HepG2 (cell line): ENCODE results near the gene EPHA2. TPM values are rescaled to one million over a fixed set of nuclear protein-coding genes. Genes with fewer than 3 reads are reported as not detected.
A peak's percentile ranks its signal among the peaks of the same experiment; 100 is the strongest.

Source experiments
- ATAC-seq: fragments of 200-7000 bp; cut with Tn5 transposase; 3 replicates; pipeline ENCODE4 v1.9.1; 2020; ENCODE audit warnings: mild to moderate bottlenecking, moderate library complexity
- BruUV-seq: library from RNA; stranded (reverse); fragments of 400-500 nt; replicated peaks from 2 replicates; lab custom pipeline; 2021; lab: Mats Ljungman, UMichigan
- CTCF ChIA-PET: fragments of 300-600 bp; formaldehyde crosslinking; extraction: SDS; loops from one replicate; lab custom pipeline; 2021; ENCODE audit warnings: low total read pairs, inconsistent platforms, low intra/inter-chr PET ratio; lab: Yijun Ruan, JAX
- POLR2A ChIA-PET: fragments of 350-600 bp; sonication (Branson Sonifier 250); formaldehyde crosslinking; loops from one replicate; lab custom pipeline; 2020; ENCODE audit warnings: antibody characterized with exemption, inconsistent platforms; lab: Yijun Ruan, JAX
- DNase-seq: peaks from one replicate; pipeline ENCODE4 v3.0.0-alpha.2; 2015; ENCODE audit warnings: low spot score
- FAIRE-seq: peaks from 3 replicates; lab custom pipeline; 2011; peaks lifted over from hg19 to GRCh38; lab: Jason Lieb, UNC
- H2AFZ ChIP-seq: one replicate; pipeline ENCODE4 v1.6.1; 2011; ENCODE audit warnings: low read length, inconsistent platforms
- H3K27ac ChIP-seq: fragments of 300-600 bp; 3 replicates; pipeline ENCODE4 v1.8.0; 2011; ENCODE audit warnings: mixed run types, mild to moderate bottlenecking, mixed read lengths, low read length, inconsistent platforms; ENCODE audit not compliant: insufficient read depth; ENCODE audit errors: extremely low read length
- H3K27me3 ChIP-seq, 2 experiments: fragments of 200-600 bp in 1 of 2; 2 replicates in 1 of 2; 3 replicates in 1 of 2; pipeline versions ENCODE4 v1.6.0 to v1.8.0; 2011; ENCODE audit warnings: low read length in 2 of 2, mild to moderate bottlenecking in 2 of 2, moderate library complexity in 2 of 2, inconsistent platforms in 1 of 2; ENCODE audit not compliant: insufficient read depth in 2 of 2, control insufficient read depth in 1 of 2
- H3K36me3 ChIP-seq, 2 experiments: fragments of 200-600 bp in 1 of 2; replicated peaks in 1 of 2; 2 replicates in 1 of 2; 3 replicates in 1 of 2; pipeline versions ENCODE4 v1.5.1 to v1.8.0; 2011; ENCODE audit warnings: low read length in 2 of 2, inconsistent platforms in 1 of 2; ENCODE audit not compliant: insufficient read depth in 2 of 2, control insufficient read depth in 1 of 2
- H3K4me1 ChIP-seq: 2 replicates; pipeline ENCODE4 v1.5.1; 2012; ENCODE audit warnings: low read length, inconsistent platforms; ENCODE audit not compliant: insufficient read depth
- H3K4me2 ChIP-seq: 2 replicates; pipeline ENCODE4 v1.6.0; 2011; ENCODE audit warnings: low read depth, low read length, inconsistent platforms
- H3K4me3 ChIP-seq, 3 experiments: fragments of 200-600 bp in 1 of 3; sonication (generic), shearing (Covaris generic) in 1 of 3; replicated peaks in 1 of 3; 2 replicates each; pipeline ENCODE4 v1.5.1; 2011 to 2016; ENCODE audit warnings: low read length in 3 of 3, inconsistent platforms in 2 of 3, low read depth in 2 of 3, mild to moderate bottlenecking in 2 of 3, control low read depth in 1 of 3, mixed read lengths in 1 of 3; ENCODE audit not compliant: insufficient read depth in 1 of 3
- H3K79me2 ChIP-seq: one replicate; pipeline ENCODE4 v1.6.1; 2011; ENCODE audit warnings: low read length, inconsistent platforms; ENCODE audit not compliant: insufficient read depth
- H3K9ac ChIP-seq: 2 replicates; pipeline ENCODE4 v1.6.0; 2011; ENCODE audit warnings: mild to moderate bottlenecking, low read depth, low read length, inconsistent platforms; ENCODE audit not compliant: insufficient read depth
- H3K9me3 ChIP-seq: 2 replicates; pipeline ENCODE4 v1.5.1; 2012; ENCODE audit warnings: mild to moderate bottlenecking, low read length
- H4K20me1 ChIP-seq: 2 replicates; pipeline ENCODE4 v1.6.0; 2011; ENCODE audit warnings: inconsistent platforms, mild to moderate bottlenecking, low read length, moderate library complexity; ENCODE audit not compliant: insufficient read depth
- CBX1 ChIP-seq: IDR thresholded peaks from one replicate; pipeline ENCODE4 v1.6.1; 2016; ENCODE audit warnings: antibody characterized with exemption, low read depth
- DPF2 ChIP-seq: sonication (generic); formaldehyde crosslinking; IDR thresholded peaks from 2 replicates; pipeline ENCODE4 v1.4.0; 2020; ENCODE audit warnings: mild to moderate bottlenecking, low read depth, missing genetic modification reagents, borderline replicate concordance
- EED ChIP-seq: sonication (generic); formaldehyde crosslinking; IDR thresholded peaks from 2 replicates; pipeline ENCODE4 v1.5.0; 2020; ENCODE audit warnings: mild to moderate bottlenecking, missing genetic modification reagents
- HNRNPK ChIP-seq: fragments of 200-400 bp; formaldehyde crosslinking; IDR thresholded peaks from 2 replicates; pipeline ENCODE4 v1.6.1; 2018; ENCODE audit warnings: low read length, low read depth, moderate library complexity, mild to moderate bottlenecking; ENCODE audit not compliant: poor library complexity, severe bottlenecking
- KLF15 ChIP-seq: sonication (generic); formaldehyde crosslinking; IDR thresholded peaks from 2 replicates; pipeline ENCODE4 v1.8.1; 2023; ENCODE audit warnings: borderline replicate concordance, mild to moderate bottlenecking, inconsistent platforms, missing genetic modification reagents, mixed read lengths
- MEF2D ChIP-seq: sonication (generic); formaldehyde crosslinking; IDR thresholded peaks from 2 replicates; pipeline ENCODE4 v1.5.1; 2020; ENCODE audit warnings: mild to moderate bottlenecking, missing genetic modification reagents
- RBM39 ChIP-seq: fragments of 200-400 bp; formaldehyde crosslinking; IDR thresholded peaks from one replicate; pipeline ENCODE4 v1.6.1; 2018; ENCODE audit warnings: antibody characterized with exemption, mild to moderate bottlenecking, low read depth, low read length; ENCODE audit not compliant: poor library complexity, severe bottlenecking
- YEATS4 ChIP-seq: sonication (generic); formaldehyde crosslinking; IDR thresholded peaks from 2 replicates; pipeline ENCODE4 v1.4.0; 2020; ENCODE audit warnings: missing genetic modification reagents, borderline replicate concordance
- ZNF121 ChIP-seq: sonication (generic); formaldehyde crosslinking; IDR thresholded peaks from 2 replicates; pipeline ENCODE4 v1.5.0; 2020; ENCODE audit warnings: mild to moderate bottlenecking, missing genetic modification reagents
- ZNF652 ChIP-seq: IDR thresholded peaks from 2 replicates; pipeline ENCODE4 v1.6.1; 2016; ENCODE audit warnings: low read depth, borderline replicate concordance
- ZNF703 ChIP-seq: sonication (generic); formaldehyde crosslinking; IDR thresholded peaks from 2 replicates; pipeline ENCODE4 v1.5.1; 2020; ENCODE audit warnings: missing genetic modification reagents, mild to moderate bottlenecking, moderate library complexity, borderline replicate concordance
- ZNF737 ChIP-seq: sonication (generic); formaldehyde crosslinking; IDR thresholded peaks from 2 replicates; pipeline ENCODE4 v1.5.0; 2020; ENCODE audit warnings: missing genetic modification reagents, mild to moderate bottlenecking, borderline replicate concordance
- WGBS: methylation state at CpG from one replicate; pipeline ENCODE4 v1.1.6; 2017; ENCODE audit warnings: low lambda C conversion rate; 5-methylcytosine and 5-hydroxymethylcytosine counted together
- in situ Hi-C: cut with HindIII; loops from 2 replicates; pipeline ENCODE4 v1.10.0; 2017; ENCODE audit warnings: low pct_unique_long_range_greater_than_20kb; ENCODE audit not compliant: extremely low pct_ligation_motif_present
- intact Hi-C: fragments of 100-400 bp; cut with micrococcal nuclease; formaldehyde crosslinking; loops from one replicate; pipeline ENCODE4 v1.10.0; 2022; ENCODE audit not compliant: unreplicated experiment
- polyA plus RNA-seq, 8 experiments: library from polyadenylated mRNA; depleted of rRNA in 3 of 8; stranded (reverse) in 7 of 8; unstranded in 1 of 8; fragments of >200 nt; fragmentation: Illumina TruSeq in 4 of 8; extraction: Trizol in 4 of 8; gene quantifications; 2 replicates each; pipeline versions ENCODE4 v1.2.1 to v1.2.3, GENCODE V29; 2011 to 2016; ENCODE audit warnings: low read depth in 4 of 8, missing spikeins in 1 of 8, mixed read lengths in 1 of 8; ENCODE audit not compliant: insufficient read depth in 1 of 8
- total RNA-seq, 5 experiments: library from RNA; depleted of rRNA; stranded (reverse); fragments of >200 nt; fragmentation: Illumina TruSeq; extraction: Trizol; gene quantifications; 2 replicates each; pipeline ENCODE4 v1.2.3, GENCODE V29; 2016; ENCODE audit warnings: low read depth in 1 of 5
- TF ChIP-seq, protein P1 (sequence below), 2 experiments: fragments of 450-650 bp in 1 of 2; sonication (generic) in 1 of 2; formaldehyde crosslinking in 1 of 2; IDR thresholded peaks; 2 replicates each; pipeline versions ENCODE4 v1.6.1 to v1.8.0; 2016 to 2022; ENCODE audit warnings: antibody characterized with exemption in 1 of 2, mild to moderate bottlenecking in 1 of 2, missing genetic modification reagents in 1 of 2
- TF ChIP-seq, protein P2 (sequence below): sonication (generic); formaldehyde crosslinking; IDR thresholded peaks from 2 replicates; pipeline ENCODE4 v1.4.0; 2020; ENCODE audit warnings: mild to moderate bottlenecking, missing genetic modification reagents

EPHA2 gene
- total and polyA plus RNA-seq, 2 of the 13 experiments (the other 11 are each of a cell fraction or from before 2014, with no cell fraction given) = 33.6 to 53.6 TPM

DNA sequence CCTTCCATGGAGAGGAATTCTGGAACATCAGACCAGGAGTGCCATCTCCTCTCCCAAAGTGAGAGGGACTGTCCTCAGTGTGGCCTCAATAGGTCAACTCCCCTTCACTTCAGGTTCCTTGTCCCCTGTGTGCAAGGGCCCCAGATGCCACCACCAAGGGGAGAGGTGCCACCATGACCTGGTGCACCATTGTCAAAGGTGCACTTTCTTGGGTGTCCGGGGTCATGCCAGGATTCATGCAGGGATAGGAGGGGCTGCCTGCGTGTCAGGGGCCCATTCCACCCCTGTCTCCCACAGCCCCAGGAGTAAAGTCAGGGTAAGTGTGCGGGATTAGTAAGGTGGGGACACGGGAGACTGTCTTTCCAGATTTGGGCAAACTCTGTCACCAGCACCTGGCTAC is 21.4 kb upstream of the EPHA2 start:
- 0 out of 2 replicates have a peak overlapping the region, but pooled peaks have one; percentile 5 for H3K9ac ChIP-seq
- no peaks in the 10 kb centered on the region for H3K79me2 ChIP-seq
- ATAC-seq (no peak), FAIRE-seq (no peak), DNase-seq (no peak)
- no peak overlapping the region for H3K4me2 ChIP-seq
- H3K27ac ChIP-seq = no peak overlapping the region
- H2AFZ ChIP-seq = no peak overlapping the region
- POLR2A ChIA-PET = no interaction called here
- in situ Hi-C loops = no loop called here
- H3K9me3 ChIP-seq = no peaks in the 10 kb centered on the region
- BruUV-seq = no TSS peak
- no peaks in the 10 kb centered on the region for H3K36me3 ChIP-seq
- intact Hi-C loops = no loop called here
- peaks cover 99% of the 10 kb centered on the region for H3K4me1 ChIP-seq
- no peaks in the 10 kb centered on the region for H4K20me1 ChIP-seq
- WGBS = 79% methylated on average over 3 of the region's 4 CpGs
- peaks cover 2 to 12% of the 10 kb centered on the region in 2 experiments; a peak in 2 of 5 replicates for H3K27me3 ChIP-seq
- CTCF ChIA-PET = no interaction called here
- no peak overlapping the region for H3K4me3 ChIP-seq
- TF ChIP-seq ZNF737 (CRISPR knock-in tag) (no peak), ZNF652 (no peak), KLF15 (no peak), DPF2 (CRISPR knock-in tag) (0 out of 2 replicates have a peak, but pooled peaks have one; percentile 17), RBM39 (no peak), MEF2D (no peak), ZNF703 (CRISPR knock-in tag) (no peak), EED (CRISPR knock-in tag) (no peak), HNRNPK (no peak), ZNF121 (no peak), YEATS4 (no peak), CBX1 (no peak)
- TF ChIP-seq, protein P1, sequence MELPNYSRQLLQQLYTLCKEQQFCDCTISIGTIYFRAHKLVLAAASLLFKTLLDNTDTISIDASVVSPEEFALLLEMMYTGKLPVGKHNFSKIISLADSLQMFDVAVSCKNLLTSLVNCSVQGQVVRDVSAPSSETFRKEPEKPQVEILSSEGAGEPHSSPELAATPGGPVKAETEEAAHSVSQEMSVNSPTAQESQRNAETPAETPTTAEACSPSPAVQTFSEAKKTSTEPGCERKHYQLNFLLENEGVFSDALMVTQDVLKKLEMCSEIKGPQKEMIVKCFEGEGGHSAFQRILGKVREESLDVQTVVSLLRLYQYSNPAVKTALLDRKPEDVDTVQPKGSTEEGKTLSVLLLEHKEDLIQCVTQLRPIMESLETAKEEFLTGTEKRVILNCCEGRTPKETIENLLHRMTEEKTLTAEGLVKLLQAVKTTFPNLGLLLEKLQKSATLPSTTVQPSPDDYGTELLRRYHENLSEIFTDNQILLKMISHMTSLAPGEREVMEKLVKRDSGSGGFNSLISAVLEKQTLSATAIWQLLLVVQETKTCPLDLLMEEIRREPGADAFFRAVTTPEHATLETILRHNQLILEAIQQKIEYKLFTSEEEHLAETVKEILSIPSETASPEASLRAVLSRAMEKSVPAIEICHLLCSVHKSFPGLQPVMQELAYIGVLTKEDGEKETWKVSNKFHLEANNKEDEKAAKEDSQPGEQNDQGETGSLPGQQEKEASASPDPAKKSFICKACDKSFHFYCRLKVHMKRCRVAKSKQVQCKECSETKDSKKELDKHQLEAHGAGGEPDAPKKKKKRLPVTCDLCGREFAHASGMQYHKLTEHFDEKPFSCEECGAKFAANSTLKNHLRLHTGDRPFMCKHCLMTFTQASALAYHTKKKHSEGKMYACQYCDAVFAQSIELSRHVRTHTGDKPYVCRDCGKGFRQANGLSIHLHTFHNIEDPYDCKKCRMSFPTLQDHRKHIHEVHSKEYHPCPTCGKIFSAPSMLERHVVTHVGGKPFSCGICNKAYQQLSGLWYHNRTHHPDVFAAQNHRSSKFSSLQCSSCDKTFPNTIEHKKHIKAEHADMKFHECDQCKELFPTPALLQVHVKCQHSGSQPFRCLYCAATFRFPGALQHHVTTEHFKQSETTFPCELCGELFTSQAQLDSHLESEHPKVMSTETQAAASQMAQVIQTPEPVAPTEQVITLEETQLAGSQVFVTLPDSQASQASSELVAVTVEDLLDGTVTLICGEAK (IDR thresholded peaks at IDR 0.05) = no peak
- TF ChIP-seq, protein P1 (CRISPR knock-in tag; IDR thresholded peaks at IDR 0.05) = 0 out of 2 replicates have a peak, but pooled peaks have one; percentile 33
- TF ChIP-seq, protein P2, sequence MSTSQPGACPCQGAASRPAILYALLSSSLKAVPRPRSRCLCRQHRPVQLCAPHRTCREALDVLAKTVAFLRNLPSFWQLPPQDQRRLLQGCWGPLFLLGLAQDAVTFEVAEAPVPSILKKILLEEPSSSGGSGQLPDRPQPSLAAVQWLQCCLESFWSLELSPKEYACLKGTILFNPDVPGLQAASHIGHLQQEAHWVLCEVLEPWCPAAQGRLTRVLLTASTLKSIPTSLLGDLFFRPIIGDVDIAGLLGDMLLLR (CRISPR knock-in tag) = no peak
